MM.1S (cell line): ENCODE data around the gene PARP6.

ENCODE experiments used
- DNase-seq: peaks from one replicate; pipeline ENCODE4 v3.0.0-alpha.2; 2015
- H2AFZ ChIP-seq: fragments of 300-600 bp; sonication (generic); 2 replicates; pipeline ENCODE4 v1.6.0; 2016; ENCODE audit warnings: antibody characterized with exemption, low read length
- H3F3A ChIP-seq: fragments of 300-600 bp; sonication (generic); 2 replicates; pipeline ENCODE4 v1.6.1; 2016; ENCODE audit warnings: mild to moderate bottlenecking, antibody characterized with exemption, low read length, moderate library complexity, mixed read lengths; ENCODE audit not compliant: insufficient read depth
- H3K27ac ChIP-seq: fragments of 300-600 bp; sonication (generic); 2 replicates; pipeline ENCODE4 v1.5.1; 2016; ENCODE audit warnings: mild to moderate bottlenecking, low read length
- H3K27me3 ChIP-seq: fragments of 300-600 bp; sonication (generic); replicated peaks from 2 replicates; pipeline ENCODE4 v1.6.0; 2016; ENCODE audit warnings: low read length; ENCODE audit not compliant: insufficient read depth
- H3K36me3 ChIP-seq: fragments of 300-600 bp; sonication (generic); replicated peaks from 2 replicates; pipeline ENCODE4 v1.6.1; 2016; ENCODE audit warnings: mild to moderate bottlenecking, low read length, mixed read lengths; ENCODE audit not compliant: insufficient read depth
- H3K4me1 ChIP-seq: fragments of 300-600 bp; sonication (generic); 2 replicates; pipeline ENCODE4 v1.6.1; 2016; ENCODE audit warnings: low read length, mixed read lengths
- H3K4me2 ChIP-seq: fragments of 300-600 bp; sonication (generic); 2 replicates; pipeline ENCODE4 v1.6.0; 2016; ENCODE audit warnings: low read depth, low read length
- H3K4me3 ChIP-seq: fragments of 300-600 bp; sonication (generic); 2 replicates; pipeline ENCODE4 v1.5.1; 2016; ENCODE audit warnings: low read length, mixed read lengths
- H3K79me2 ChIP-seq: fragments of 300-600 bp; sonication (generic); 2 replicates; pipeline ENCODE4 v1.6.1; 2016; ENCODE audit warnings: mixed run types, low read length, mixed read lengths
- H3K9ac ChIP-seq: fragments of 300-600 bp; sonication (generic); 2 replicates; pipeline ENCODE4 v1.6.1; 2016; ENCODE audit warnings: low read length, mixed read lengths
- H3K9me2 ChIP-seq: fragments of 300-600 bp; sonication (generic); replicated peaks from 2 replicates; pipeline ENCODE4 v1.6.1; 2016; ENCODE audit warnings: mild to moderate bottlenecking, low read length, mixed read lengths; ENCODE audit not compliant: insufficient read depth
- H3K9me3 ChIP-seq: fragments of 300-600 bp; sonication (generic); replicated peaks from 2 replicates; pipeline ENCODE4 v1.6.1; 2016; ENCODE audit warnings: mild to moderate bottlenecking, low read length, mixed read lengths; ENCODE audit not compliant: insufficient read depth
- H4K20me1 ChIP-seq: fragments of 300-600 bp; sonication (generic); 2 replicates; pipeline ENCODE4 v1.6.1; 2016; ENCODE audit warnings: mild to moderate bottlenecking, low read length, moderate library complexity, mixed read lengths; ENCODE audit not compliant: insufficient read depth
- EZH2 ChIP-seq: fragments of 300-600 bp; sonication (generic); optimal IDR thresholded peaks from 2 replicates; pipeline ENCODE3; 2017; ENCODE audit warnings: low read depth, mild to moderate bottlenecking, antibody characterized with exemption, low read length, mixed read lengths
- EZH2phosphoT487 ChIP-seq: fragments of 300-600 bp; sonication (generic); IDR thresholded peaks from 2 replicates; pipeline ENCODE4 v1.6.1; 2018; ENCODE audit warnings: antibody characterized with exemption, low read length
- TF ChIP-seq, protein P1 (sequence below): fragments of 300-600 bp; sonication (generic); IDR thresholded peaks from 2 replicates; pipeline ENCODE4 v1.5.1; 2016; ENCODE audit warnings: antibody characterized with exemption, low read length, mixed read lengths

The PARP6 gene

DNA sequence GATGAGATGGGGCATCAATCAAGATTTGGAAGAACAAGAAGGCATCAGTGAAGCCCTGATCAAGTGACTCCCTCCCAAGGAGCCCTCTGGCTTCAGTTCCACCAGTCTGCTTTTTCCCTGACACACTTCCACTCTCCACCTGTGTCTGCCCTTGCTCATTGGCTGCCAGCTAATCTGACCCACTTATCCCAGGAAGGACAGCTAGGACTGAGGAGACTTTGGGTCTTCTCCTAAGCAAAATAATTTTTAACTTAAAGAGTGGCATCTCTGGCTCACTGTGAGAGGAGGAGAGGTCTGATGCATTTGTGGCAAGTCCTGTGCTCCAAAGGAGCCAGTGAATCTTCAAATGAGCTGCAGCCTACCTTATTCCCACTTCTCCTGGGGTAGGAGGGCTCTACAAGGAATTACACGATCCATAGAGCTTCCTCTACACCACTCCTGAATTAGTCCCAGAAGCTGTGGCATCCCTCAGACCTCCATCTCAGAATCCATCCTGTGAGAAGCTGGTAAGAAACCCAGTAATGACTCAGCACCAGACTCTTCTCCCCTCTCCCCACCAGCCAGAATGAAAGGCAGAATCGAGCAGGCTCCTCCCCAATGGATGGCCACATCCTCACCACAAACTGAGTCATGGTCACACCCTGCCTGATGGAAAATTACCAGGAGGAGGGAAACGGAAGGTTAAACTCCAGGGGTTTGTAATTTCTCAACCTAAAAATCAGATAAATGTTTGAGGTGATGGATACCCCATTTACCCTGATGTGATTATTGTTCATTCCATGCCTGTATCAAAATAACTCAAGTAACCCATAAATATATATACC, 35.1 kb downstream of the PARP6 start:
- Histone ChIP-seq H3K79me2 (no peaks in the 10 kb centered on the region), H2AFZ (no peak overlapping the region), H3K4me3 (0 out of 2 replicates have a peak overlapping the region, but pooled peaks have one; percentile 9), H3K9ac (peak overlapping the region; percentile 6; the same call in 1 of the 2 replicates), H3K4me1 (peaks cover 15% of the 10 kb centered on the region; the same call in 1 of the 2 replicates), H3K27ac (no peak overlapping the region), H3K36me3 (no peaks in the 10 kb centered on the region), H3K27me3 (no peaks in the 10 kb centered on the region), H3F3A (peaks cover 2% of the 10 kb centered on the region; the same call in 1 of the 2 replicates), H3K9me2 (no peaks in the 10 kb centered on the region), H3K9me3 (no peaks in the 10 kb centered on the region), H3K4me2 (peak overlapping the region; percentile 25), H4K20me1 (no peaks in the 10 kb centered on the region)
- TF ChIP-seq EZH2: no peak
- TF ChIP-seq, protein P1, sequence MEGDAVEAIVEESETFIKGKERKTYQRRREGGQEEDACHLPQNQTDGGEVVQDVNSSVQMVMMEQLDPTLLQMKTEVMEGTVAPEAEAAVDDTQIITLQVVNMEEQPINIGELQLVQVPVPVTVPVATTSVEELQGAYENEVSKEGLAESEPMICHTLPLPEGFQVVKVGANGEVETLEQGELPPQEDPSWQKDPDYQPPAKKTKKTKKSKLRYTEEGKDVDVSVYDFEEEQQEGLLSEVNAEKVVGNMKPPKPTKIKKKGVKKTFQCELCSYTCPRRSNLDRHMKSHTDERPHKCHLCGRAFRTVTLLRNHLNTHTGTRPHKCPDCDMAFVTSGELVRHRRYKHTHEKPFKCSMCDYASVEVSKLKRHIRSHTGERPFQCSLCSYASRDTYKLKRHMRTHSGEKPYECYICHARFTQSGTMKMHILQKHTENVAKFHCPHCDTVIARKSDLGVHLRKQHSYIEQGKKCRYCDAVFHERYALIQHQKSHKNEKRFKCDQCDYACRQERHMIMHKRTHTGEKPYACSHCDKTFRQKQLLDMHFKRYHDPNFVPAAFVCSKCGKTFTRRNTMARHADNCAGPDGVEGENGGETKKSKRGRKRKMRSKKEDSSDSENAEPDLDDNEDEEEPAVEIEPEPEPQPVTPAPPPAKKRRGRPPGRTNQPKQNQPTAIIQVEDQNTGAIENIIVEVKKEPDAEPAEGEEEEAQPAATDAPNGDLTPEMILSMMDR: no peak
- TF ChIP-seq EZH2phosphoT487: no peak
- DNase-seq: peak; percentile 52

DNA sequence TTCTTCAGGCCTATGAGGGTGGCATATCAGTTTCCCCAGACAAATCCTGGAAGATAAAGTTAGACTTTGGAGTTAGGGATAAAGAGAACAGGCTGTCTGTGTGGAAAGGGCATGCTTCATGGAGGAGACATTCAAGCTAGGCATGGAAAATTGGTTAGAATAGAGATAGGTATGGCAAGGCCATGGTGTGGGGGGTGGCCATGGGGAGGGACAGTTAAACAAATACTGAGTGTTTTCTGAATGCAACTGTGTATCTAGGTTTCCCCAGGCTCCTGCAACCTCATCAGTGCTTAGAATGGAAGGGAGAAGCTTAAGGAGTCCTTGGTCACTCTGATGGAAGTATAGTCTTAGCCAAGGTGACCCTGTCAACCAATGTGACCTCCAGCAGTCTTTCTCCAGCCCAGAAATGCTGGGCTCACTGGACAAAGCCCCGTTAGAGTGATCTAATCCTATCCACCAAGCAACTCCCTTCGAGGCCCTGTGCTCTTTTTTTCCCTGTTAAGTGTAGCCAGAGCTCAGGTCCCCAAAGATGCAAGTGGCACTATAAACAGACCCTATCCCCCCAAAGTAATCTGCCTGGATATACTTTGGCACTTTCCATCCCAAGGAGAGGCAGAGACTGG, 35.9 kb downstream of the PARP6 start:
- Histone ChIP-seq H3K4me2 (no peak overlapping the region), H3K36me3 (no peaks in the 10 kb centered on the region), H3K9ac (no peak overlapping the region), H3K4me3 (no peak overlapping the region), H4K20me1 (no peaks in the 10 kb centered on the region), H3F3A (peaks cover 9% of the 10 kb centered on the region), H3K9me2 (no peaks in the 10 kb centered on the region), H3K9me3 (no peaks in the 10 kb centered on the region), H3K27me3 (no peaks in the 10 kb centered on the region), H3K27ac (no peak overlapping the region), H2AFZ (no peak overlapping the region), H3K4me1 (peaks cover 18% of the 10 kb centered on the region; the same call in 1 of the 2 replicates), H3K79me2 (no peaks in the 10 kb centered on the region)
- DNase-seq: no peak
- no peak for TF ChIP-seq EZH2phosphoT487
- no peak for TF ChIP-seq EZH2
- TF ChIP-seq, protein P1: no peak

DNA sequence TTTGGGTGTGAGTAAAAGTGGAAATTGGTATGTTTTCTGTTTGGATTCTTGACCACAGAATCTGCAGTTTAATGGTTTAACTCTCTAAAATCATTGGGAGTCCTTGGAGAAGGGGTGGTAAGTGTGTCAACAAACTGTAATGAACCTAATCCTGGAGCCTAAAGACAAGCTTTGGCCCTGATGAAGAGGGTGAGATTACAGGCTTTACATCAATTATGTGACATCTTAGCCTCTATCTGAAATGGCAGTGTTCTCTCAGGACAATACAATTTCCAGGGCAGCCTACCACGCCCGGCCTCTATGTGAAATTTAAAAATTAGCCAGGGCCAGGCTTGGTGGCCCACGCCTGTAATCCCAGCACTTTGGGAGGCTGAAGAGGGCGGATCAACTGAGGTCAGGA, 37.1 kb downstream of the PARP6 start:
- H3F3A ChIP-seq: peaks cover 18% of the 10 kb centered on the region
- no peaks in the 10 kb centered on the region for H3K9me2 ChIP-seq
- H3K79me2 ChIP-seq: peaks cover 5% of the 10 kb centered on the region
- no peak overlapping the region for H3K9ac ChIP-seq
- no peaks in the 10 kb centered on the region for H3K27me3 ChIP-seq
- H3K4me3 ChIP-seq: no peak overlapping the region
- H3K27ac ChIP-seq: no peak overlapping the region
- no peaks in the 10 kb centered on the region for H3K36me3 ChIP-seq
- peaks cover 18% of the 10 kb centered on the region; the same call in 1 of the 2 replicates for H3K4me1 ChIP-seq
- no peak overlapping the region for H3K4me2 ChIP-seq
- H4K20me1 ChIP-seq: no peaks in the 10 kb centered on the region
- no peak for TF ChIP-seq EZH2
- TF ChIP-seq EZH2phosphoT487: no peak
- TF ChIP-seq, protein P1: no peak
- DNase-seq: no peak
- H3K9me3 ChIP-seq: no peaks in the 10 kb centered on the region
- no peak overlapping the region for H2AFZ ChIP-seq
